Loucy (cell line): ENCODE results near the gene TBPL2.

Experiments used
- CTCF ChIP-seq: fragments of 200-600 bp; sonication (generic); conservative IDR thresholded peaks from 2 replicates; pipeline ENCODE4 v1.5.1; 2014; ENCODE audit warnings: mild to moderate bottlenecking, antibody characterized with exemption, low read length
- EZH2phosphoT487 ChIP-seq: fragments of 200-600 bp; IDR thresholded peaks from 2 replicates; pipeline ENCODE4 v1.6.1; 2018; ENCODE audit warnings: antibody characterized with exemption, mild to moderate bottlenecking, moderate library complexity, borderline replicate concordance

- TF ChIP-seq CTCF (no peak), EZH2phosphoT487 (no peak)
These were observed 10.1 kb upstream of the TBPL2 start for GRCh38 chr14:55450539-55450938.
